Heart left ventricle (tissue), 13 donors: ENCODE data around the gene HDAC10.

ENCODE experiments used
- CTCF ChIP-seq, 12 donors: fragments of 200-600 bp; sonication (generic) in 4 of 12; IDR thresholded peaks; one replicate each; pipeline versions ENCODE4 v1.5.0 to v1.8.0; 2018 to 2022; ENCODE audit warnings: antibody characterized with exemption in 12 of 12, mild to moderate bottlenecking in 5 of 12
- POLR2A ChIP-seq, 2 donors: fragments of 450-650 bp; IDR thresholded peaks; one replicate each; pipeline ENCODE4 v1.6.1; 2017; ENCODE audit warnings: antibody characterized with exemption in 2 of 2, mild to moderate bottlenecking in 2 of 2, moderate library complexity in 2 of 2
- donor health status: ischemic (EF 13 %, LVEDD 7.1; RV severe dilation, severe dysfunction).
- donor health status: DM: no; HTN: yes; CAD: no.
- donor health status: DM: no; HTN: no; CAD: no.
- donor health status: ischemic (EF 25% LVEDD 6.9; RV normal size, moderate dysfunction).
- donor health status: ischemic (EF 25% LVEDD 5.7; RV mildly dilated, moderate dysfunction).
- donor health status: ischemic (EF 35%, LVEDD 5.7; RV mildly dilated, moderate dysfunction).
- donor health status: nonischemic (EF 11% LVEDD 7.7; RV severe dilation, severe dysfunction).
- donor health status: DM: yes; HTN: yes; CAD: no.
- donor health status: PGD.
- donor health status: ischemic (EF 29% LVEDD 5.4; RV normal size, mild dysfunction).
- donor health status: nonischemic (EF 23%, LVEDD 6.1; RV moderate dilation, normal function).

- TF ChIP-seq CTCF (IDR thresholded peaks at IDR 0.05) (no peak), POLR2A (IDR thresholded peaks at IDR 0.05) (no peak)
These were observed 46.6 kb upstream of the HDAC10 start for GRCh38 chr22:50297510-50298265.
